HG02798 (cell line): Measurements from ENCODE around the gene KCNMB3.
"Not testable (repeated sequence)": the region's sequence is repeated elsewhere in the genome, so short reads cannot be mapped to it uniquely, and the experiment has no call there.

Source experiments
- ATAC-seq: cut with Tn5 transposase; IDR thresholded peaks from one replicate; pipeline ENCODE4 v1.9.1; 2021; ENCODE audit warnings: mild to moderate bottlenecking; ENCODE audit not compliant: unreplicated experiment, poor library complexity

KCNMB3 gene, protein sequence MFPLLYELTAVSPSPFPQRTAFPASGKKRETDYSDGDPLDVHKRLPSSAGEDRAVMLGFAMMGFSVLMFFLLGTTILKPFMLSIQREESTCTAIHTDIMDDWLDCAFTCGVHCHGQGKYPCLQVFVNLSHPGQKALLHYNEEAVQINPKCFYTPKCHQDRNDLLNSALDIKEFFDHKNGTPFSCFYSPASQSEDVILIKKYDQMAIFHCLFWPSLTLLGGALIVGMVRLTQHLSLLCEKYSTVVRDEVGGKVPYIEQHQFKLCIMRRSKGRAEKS

DNA sequence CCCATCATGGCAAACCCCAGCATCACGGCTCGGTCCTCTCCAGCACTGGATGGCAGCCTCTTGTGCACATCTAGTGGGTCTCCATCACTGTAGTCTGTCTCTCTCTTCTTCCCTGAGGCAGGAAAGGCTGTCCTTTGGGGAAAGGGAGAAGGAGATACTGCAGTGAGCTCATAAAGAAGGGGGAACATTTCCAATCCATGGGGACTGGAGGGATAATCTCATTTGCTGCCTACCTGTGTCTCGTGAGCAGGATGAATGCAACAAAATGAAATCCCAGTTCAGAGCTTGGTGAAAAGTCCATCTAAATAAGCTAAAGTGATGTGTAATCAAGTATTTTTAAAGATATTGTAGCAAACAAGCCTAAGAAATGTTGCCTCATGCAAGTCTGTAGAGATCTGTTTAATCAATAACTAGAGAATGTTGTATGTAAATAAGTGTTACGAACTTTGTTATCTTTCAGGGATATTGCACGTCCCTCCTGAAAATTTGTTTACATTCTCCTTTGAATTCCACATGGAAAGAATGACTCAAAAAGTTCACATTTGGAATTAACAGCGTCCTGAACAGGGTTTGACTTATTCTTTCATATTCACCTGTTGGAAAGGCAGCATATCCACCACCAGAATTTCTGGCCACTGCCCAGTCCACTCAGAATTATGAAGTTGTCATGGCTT is at the start of gene KCNMB3:
KCNMB3 (minus strand) TSS at position 312 of the 674 bp plus-strand sequence; CDS start at position 188, 124 bp downstream.
- no peak for ATAC-seq

DNA sequence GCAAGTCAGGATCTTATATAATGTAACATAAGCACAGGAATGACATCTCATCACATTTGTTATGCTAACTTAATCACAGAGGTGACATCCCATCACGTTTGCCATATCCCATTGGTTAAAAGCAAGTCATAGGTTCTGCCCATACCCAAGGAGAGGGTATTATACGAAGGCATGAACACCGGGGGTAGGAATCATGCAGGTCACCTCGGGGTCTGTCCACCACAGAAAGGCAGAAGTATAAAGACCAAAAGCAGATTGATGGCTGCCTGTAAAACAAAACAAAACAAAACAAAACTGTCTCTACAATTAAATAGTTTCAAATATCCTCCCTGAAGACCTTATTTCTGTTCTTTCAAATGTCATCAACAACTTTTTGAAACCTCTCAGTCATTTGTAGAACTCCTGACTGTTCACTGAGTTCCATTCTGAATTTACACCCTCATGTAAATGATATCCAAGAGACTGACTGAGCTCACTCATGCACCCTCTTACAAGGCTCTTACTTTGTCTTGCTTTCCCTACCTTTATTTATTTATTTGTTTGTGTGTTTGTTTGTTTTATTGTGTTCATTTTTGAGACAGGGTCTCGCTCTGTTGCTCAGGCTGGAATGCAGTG is 49.2 kb upstream of the KCNMB3 start:
- ATAC-seq = peak; percentile 50

DNA sequence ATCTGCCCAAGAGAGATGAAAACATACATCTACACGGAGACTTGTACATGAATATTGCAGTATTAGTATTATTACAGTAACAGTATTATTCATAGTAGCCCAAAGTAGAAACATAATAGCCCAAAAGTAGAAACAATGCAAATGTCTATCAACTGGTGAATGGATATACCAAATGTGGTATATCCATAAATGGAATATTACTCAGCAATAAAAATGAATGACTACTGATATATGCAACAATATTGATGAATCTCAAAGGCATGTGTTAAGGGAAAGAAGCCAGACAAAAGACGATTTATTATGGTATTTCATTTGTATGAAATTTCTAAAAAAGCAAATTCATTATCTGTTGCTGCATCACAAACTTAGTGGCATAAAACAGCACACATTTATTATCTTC is 48.4 kb upstream of the KCNMB3 start:
- ATAC-seq = no peak

DNA sequence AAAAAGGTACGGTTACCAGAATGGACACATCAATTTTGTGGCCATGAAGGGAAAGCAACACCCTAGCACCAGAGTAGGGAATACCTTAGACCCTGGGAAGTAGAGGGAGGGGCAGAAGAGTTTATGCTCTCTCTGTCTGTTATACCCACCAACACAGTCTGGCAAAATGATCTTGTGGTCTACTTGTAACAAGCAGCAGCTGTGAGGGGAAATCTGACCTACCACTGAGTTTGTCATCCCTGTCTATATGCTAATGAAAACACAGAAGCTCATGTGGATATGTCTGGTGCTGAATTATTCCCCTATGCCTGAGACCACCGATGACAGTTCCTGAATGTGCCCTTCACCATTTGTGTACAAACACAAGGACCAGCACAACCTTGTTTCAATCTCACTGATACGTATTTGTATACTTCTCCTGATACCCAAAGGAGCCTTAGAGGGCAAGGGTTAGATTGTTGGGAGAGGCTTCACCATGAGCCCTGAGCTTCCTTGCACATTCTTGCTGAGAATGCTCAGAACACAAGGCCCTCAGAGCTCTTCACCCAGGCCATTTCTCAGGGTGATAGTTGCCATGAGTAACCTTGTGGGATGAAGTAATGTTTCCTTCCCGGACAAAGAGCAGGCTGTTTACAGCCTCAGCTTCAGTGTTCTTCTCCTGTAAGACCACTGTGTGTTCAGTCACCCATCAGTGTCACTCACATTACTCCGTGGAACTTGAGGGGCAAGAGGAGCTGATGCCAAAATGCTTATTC is 47.2 kb upstream of the KCNMB3 start:
- ATAC-seq = no peak

DNA sequence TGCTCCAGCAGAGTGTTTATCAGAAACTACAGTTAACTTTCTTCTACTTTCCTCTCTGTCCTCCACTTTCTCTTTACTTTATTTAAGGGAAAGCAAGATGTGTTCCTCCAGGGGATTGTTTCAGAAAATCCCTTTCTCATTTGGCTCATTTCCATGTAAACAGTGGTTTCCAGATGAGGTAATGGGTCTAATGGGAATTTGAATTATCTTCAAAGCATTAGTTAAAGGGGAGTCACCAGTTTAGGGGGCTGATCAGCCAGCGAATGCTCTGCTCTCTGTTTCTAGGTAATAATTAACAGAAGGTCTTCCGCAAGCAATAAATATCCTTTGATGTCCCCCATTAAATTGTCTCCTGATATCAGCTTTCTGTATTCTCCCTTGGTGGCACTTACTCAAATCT is 41.5 kb upstream of the KCNMB3 start:
- no peak for ATAC-seq

DNA sequence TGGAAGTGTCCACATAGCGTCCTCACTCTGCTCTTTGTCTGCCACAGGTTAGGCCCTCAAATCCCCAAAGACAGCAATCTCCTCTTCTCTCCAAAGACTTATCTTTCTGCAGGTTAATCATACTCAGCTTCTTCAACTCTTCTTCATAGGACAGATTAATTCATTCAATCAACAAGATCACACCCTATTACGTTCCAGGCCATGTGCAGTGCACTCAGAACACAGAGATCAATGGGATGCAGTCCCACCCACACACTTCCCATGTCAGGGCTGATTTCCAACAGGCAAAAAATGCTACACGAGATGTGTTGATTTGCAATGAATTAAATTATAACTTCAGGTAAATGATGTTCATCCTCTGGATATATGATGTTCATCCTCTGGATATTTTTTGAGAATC is 38.4 kb upstream of the KCNMB3 start:
- ATAC-seq = no peak

DNA sequence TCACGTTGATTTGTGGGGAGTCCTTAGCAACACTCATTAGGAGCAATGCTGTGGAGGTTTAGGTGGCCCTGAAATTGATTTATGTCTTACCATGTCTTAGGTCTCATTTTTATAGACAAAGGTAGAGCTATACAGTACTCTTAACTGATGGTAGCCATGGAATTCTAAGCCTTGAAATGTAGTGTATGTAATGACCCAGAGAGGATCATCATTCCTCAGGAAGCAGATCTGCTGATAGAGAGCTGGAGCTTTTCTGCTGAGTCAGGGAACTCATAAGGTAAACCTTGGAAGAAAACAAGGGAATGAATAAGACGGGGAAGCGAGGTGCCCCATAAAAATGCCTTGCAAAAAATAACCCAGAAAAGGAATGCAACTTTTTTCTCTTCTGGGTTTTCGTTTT is 37.9 kb upstream of the KCNMB3 start:
- ATAC-seq = no peak

DNA sequence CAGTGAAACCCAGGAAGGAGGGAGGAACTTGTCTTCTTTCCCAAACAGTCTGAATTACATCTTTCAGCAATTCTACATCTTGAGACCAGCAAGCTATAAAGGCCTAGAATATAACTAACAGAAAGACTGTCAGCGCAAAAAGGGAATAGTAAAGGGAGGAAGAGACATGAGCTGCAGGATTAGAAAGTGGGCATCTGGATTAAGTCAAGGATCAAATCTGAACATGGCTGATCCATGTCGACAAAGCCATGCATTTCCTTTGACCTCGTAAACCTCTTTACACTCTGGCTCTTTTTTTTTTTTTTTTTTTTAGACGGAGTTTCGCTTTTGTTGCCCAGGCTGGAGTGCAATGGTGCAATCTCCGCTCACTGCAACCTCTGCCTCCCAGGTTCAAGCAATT is 35.4 kb upstream of the KCNMB3 start:
- no peak for ATAC-seq

DNA sequence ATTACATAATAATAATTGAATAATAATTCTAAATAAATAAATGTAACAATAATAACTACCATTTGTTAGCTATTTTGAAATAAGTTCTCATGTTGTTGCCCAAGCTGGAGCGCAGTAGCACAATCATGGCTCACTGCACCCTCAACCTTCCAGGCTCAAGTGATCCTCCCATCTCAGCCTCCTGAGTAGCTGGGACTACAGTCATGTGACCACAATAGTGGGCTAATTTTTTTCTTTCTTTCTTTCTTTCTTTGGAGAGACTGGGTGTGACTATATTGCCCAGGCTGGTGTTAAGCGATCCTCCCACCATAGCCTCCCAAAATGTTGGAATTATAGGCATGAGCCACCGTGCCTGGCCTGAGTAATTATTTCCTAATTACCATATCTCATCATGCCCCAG is 30.9 kb upstream of the KCNMB3 start:
- ATAC-seq = no peak

DNA sequence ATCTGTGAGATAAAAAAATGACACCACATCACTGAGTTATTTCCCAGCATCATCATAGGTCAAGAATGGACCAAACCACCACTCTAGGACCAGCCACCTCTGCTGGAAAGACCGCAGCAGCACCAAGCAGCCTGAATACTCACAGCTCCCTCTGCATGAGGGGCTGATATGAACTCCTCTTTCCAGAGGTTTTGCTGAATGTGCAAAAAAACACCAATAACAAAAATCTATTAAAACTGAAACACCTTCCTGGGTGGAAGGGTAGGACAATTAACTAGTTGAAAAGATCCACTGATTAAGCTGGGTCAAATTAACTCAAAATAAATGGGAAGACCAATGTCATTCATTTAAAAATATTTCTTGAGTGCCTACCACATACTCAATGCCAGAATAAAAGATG is 28.9 kb upstream of the KCNMB3 start:
- no peak for ATAC-seq

DNA sequence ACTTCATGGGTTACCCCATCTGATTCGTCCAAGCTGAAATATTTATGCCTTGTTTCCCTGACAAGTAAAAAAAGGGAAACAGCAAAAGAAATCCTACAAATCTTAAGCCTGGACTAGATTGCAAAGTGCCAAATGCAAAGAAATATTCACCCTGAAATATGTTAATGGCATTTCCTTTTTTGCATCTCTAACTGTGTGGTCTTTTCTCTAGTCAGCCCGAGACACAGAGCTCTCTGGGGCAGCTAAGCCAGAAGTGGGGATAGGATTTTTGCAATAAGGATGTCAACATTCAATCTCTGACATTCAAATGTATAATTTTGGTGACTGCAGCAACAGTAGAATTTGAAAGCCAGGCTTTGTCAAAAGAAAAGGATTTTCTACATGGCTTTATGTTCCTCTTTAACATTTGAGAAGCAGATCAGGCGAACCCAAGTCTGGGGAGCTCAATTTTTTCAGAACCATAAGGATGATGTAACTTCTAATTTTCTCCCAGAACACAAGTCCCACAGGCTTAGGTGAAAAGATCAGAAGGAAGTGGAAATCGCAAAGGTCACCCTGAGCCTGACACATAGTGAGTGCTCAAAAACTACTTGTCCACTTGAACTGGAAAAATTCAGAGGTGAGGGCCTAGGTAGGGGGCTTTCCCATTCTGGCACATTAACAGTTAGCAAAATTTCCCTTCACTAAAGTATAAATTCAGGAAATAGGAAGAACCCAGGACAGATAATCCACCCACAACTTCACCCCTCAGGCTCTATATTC is 28.2 kb upstream of the KCNMB3 start:
- no peak for ATAC-seq

DNA sequence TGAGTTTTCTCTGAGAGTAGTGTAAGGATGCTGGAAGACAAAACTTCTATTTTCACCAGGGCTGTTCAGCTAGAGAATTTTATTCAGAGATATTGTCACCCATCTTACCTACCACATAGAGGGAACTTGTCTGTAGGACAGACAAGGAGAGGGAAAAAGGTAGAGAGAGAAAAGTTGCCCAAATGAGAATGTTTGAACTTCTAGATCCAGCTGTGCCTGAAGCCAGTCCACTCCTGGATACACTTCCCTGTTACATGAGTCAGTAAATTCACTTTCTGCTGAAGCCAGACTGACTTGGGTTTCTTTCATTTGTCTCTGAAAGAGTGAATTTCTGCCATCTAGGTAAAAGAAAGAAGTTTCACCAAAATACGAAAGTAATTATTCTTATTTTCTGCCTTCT is 27.2 kb upstream of the KCNMB3 start:
- no peak for ATAC-seq

DNA sequence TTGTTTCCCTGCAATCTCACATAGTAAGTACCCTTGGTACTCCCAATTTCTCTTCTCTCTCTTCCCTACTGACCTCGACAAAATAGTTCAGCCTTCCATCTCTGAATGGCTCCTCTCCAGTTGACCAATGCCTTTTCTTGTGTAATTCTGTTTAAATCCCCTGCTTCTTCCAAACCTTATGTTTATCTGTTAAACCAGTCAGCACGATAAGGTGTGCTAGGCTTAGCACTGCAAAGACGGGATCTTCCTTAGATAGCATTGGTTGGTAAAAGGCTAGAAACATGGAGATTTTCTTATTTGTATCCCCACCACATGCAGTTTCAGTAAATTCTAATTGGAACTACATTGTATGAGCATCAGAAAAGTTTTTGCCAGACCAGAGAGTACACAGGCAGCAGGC is 25.8 kb upstream of the KCNMB3 start:
- ATAC-seq = no peak

DNA sequence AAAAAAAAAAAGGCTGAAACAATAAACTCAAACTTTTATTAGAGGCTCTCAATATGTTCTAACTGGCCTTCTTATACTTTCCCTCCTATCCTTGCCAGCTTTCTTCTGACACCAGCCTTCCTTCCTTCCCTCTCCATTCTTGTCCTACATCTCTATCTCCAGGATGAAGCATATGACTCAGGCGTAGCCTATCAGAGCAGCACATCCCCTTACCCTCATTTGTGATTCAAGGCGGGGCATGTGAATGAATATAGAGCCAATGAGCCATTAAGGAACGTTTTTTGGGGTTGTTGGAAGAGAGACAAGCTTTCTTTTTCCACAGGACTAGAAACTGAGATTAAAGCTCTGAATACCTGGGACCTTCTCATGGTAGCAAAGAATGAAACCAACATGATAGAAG is 25.1 kb upstream of the KCNMB3 start:
- ATAC-seq = no peak

DNA sequence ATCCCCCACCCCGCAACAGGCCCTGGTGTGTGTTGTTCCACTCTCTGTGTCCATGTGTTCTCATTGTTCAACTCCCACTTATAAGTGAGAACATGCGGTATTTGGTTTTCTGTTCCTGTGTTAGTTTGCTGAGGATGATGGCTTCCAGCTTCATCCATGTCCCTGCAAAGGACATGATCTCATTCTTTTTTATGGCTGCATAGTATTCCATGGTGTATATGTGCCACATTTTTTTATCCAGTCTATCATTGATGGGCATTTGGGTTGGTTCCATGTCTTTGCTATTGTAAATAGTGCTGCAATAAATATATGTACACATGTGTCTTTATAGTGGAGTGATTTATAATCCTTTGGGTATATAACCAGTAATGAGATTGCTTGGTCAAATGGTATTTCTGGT is 23.5 kb upstream of the KCNMB3 start:
- ATAC-seq = not testable (repeated sequence)

DNA sequence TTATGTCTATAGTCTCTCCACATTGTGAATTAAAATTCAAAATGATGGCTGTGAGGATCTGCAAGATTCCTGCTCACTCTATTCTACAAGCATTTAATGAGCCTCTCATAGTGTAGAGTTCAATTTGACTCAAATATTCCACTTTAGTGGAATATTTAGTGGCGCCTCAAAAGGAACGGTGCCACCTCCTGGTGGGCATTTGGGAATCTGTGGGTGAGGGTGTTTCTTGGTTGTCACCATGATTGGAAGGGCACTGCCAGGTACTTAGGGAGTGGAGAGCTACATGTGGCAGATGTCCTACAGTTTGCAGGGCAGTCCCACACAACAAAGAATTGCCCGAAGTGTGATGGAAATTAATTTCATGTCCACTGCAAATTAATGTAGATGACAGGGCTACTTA is 21.5 kb upstream of the KCNMB3 start:
- no peak for ATAC-seq

DNA sequence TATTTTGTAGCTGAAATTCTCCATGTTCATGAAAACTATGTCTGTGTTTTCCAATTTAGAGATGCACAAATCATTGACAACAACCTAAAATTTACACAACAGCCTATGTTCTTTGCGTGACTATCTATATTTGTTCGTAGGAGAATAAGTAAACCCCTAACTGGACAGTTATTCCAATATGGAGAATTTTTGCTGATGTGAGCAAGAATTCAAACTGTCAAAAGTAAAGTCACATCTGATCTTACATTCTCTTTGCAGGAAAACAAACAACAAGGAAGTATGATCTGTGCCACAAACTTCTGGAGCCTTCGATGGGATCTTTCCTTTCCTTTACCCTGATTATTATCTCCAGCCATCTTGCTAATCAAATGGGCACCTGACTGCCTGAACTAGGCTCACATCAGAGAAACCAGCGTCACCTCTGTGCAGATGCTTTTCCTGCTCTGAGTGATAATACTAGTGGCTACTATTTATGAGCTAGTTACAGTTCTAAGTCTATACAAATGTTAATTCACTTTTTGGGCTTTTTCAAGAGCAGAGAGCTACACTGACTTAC is 18.3 kb upstream of the KCNMB3 start:
- ATAC-seq = no peak

DNA sequence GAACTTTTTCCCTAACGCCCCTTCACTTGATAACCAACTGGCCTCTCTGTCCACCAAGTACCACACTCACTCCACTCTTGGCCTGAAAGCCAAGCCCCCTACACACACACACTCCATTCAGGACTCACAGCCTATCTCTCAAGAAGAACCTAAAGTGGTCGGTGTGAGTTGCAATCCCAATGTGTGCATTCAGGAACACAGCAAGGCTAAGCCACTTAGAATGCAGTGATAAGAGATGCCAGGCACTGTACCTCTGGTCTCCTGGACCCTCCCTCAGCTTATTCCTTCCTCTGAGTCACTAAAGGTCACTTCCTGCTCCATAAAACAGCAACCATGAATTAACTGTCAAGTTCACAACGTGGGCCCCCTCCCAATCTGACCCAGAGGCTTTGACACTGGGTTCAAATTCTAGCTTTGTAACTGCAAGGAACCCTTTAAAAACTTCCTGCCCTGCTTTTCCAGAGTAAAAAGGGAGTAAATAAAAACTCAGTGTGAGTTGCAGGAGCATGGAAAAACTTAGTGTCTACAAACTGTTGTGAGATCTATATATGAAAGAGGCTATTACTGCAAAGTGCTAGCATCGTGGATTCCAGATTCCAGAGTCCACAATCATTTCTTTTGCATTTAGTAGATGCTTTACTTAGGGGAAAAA is 17.6 kb upstream of the KCNMB3 start:
- no peak for ATAC-seq

DNA sequence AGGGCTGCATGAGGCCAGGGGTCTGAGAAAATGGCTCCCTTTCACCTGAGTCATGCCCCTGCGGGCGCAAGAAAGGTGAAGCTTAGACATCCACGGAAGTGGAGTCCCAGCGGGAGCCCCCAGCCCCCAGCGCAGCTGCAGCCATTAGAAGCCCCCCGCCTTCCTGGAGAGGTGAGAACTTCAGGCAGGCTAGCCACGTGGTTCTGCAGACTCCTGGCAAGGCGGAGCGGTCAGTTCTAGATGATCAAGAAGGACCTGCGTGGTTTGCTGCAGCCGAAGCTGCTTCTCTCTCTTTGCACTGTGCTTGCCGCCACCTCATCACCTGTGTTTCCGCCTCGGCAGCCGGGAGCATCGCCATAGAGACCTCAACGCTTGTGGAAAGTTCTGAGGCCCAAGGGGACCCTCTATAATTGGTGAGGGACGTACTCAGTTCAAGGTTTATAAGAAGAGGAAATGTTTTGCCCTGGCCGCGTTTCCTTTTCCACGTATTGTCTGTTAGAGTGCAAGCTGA is 15.8 kb upstream of the KCNMB3 start:
- no peak for ATAC-seq
